ENCODE measurements around the gene MYO1E.
"Not testable (repeated sequence)": the region's sequence is repeated elsewhere in the genome, so short reads cannot be mapped to it uniquely, and the experiment has no call there.

The MYO1E gene

GRCh38 chr15:59283717-59284391, 88.8 kb downstream of the MYO1E start:
- no peak overlapping the region for H2AFZ ChIP-seq
- no peaks in the 10 kb centered on the region for H3K27me3 ChIP-seq (ENCODE audit: control insufficient read depth, insufficient read depth, low read length)
- H3K4me1 ChIP-seq, result no peaks in the 10 kb centered on the region
- no peaks in the 10 kb centered on the region for H3K36me3 ChIP-seq (ENCODE audit: control insufficient read depth, insufficient read depth, low read length)
- H3K9ac ChIP-seq, result no peak overlapping the region
- H3K4me3 ChIP-seq (ENCODE audit: low read depth, low read length), result no peak overlapping the region
- no peaks in the 10 kb centered on the region for H3K79me2 ChIP-seq
- H3K9me3 ChIP-seq (ENCODE audit: control insufficient read depth, low read length), result no peaks in the 10 kb centered on the region
- H3K27ac ChIP-seq, result no peak overlapping the region
- TF ChIP-seq CTCF (IDR thresholded peaks at IDR 0.05), result no peak
- no peak overlapping the region for H3K4me2 ChIP-seq (ENCODE audit: low read length)

DNA sequence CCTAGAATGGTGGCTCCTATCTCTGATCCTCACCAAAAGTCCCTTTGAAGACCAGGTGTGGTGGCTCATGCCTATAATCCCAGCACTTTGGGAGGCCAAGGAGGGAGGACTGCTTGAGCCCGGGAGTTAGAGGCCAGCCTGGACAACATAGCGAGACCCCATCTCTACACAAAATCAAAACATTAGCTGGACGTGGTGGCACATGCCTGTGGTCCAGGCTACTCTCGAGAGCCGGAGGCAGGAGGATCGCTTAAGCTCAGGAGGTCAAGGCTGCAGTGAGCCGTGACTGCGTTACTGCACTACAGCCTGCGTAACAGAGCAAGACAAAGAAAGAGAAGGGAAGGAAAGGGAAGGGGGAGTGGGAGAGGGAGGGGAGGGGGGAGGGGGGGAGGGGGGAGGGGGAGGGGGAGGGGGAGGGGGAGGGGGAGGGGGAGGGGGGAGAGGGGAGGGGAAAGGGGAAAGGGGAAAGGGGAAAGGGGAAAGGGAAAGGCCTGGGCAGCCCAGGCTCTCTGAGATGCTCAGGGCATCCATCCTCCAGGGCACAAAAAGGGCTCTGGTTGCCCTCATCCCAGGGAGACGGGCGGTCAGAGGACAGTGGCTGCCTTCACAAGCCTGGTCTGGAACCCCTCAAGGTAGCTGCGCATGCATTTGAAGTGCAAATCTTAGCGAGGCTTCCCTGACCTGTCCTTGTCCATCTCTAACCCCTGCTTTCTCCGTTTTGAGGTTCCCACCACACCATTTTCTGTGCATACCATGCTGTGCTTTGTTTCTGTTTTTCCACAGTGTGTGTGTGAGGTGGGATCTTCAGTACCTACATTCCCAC, 89.9 kb downstream of the MYO1E start:
- no peaks in the 10 kb centered on the region for H3K36me3 ChIP-seq (ENCODE audit: control insufficient read depth, insufficient read depth, low read length)
- H3K9ac ChIP-seq, result no peak overlapping the region
- no peaks in the 10 kb centered on the region for H3K79me2 ChIP-seq
- no peak for TF ChIP-seq CTCF (IDR thresholded peaks at IDR 0.05)
- no peak overlapping the region for H3K27ac ChIP-seq
- no peak overlapping the region for H3K4me2 ChIP-seq (ENCODE audit: low read length)
- H3K4me3 ChIP-seq (ENCODE audit: low read depth, low read length), result no peak overlapping the region
- no peaks in the 10 kb centered on the region for H3K4me1 ChIP-seq
- H2AFZ ChIP-seq, result no peak overlapping the region
- no peaks in the 10 kb centered on the region for H3K9me3 ChIP-seq (ENCODE audit: control insufficient read depth, low read length)
- no peaks in the 10 kb centered on the region for H3K27me3 ChIP-seq (ENCODE audit: control insufficient read depth, insufficient read depth, low read length)

- H3K27me3 ChIP-seq (ENCODE audit: control insufficient read depth, insufficient read depth, low read length), result no peaks in the 10 kb centered on the region
- no peak overlapping the region for H3K9ac ChIP-seq
- no peaks in the 10 kb centered on the region for H3K4me1 ChIP-seq
- no peak overlapping the region for H3K4me3 ChIP-seq (ENCODE audit: low read depth, low read length)
- H2AFZ ChIP-seq, result no peak overlapping the region
- H3K36me3 ChIP-seq (ENCODE audit: control insufficient read depth, insufficient read depth, low read length), result no peaks in the 10 kb centered on the region
- H3K79me2 ChIP-seq, result no peaks in the 10 kb centered on the region
- H3K27ac ChIP-seq, result no peak overlapping the region
- H3K9me3 ChIP-seq (ENCODE audit: control insufficient read depth, low read length), result no peaks in the 10 kb centered on the region
- no peak for TF ChIP-seq CTCF (IDR thresholded peaks at IDR 0.05)
- H3K4me2 ChIP-seq (ENCODE audit: low read length), result no peak overlapping the region
These were observed 91.0 kb downstream of the MYO1E start for GRCh38 chr15:59281699-59282098.

- no peak overlapping the region for H3K4me2 ChIP-seq (ENCODE audit: low read length)
- H3K9ac ChIP-seq, result no peak overlapping the region
- no peaks in the 10 kb centered on the region for H3K9me3 ChIP-seq (ENCODE audit: control insufficient read depth, low read length)
- H2AFZ ChIP-seq, result no peak overlapping the region
- TF ChIP-seq CTCF (IDR thresholded peaks at IDR 0.05), result no peak
- H3K27ac ChIP-seq, result no peak overlapping the region
- no peaks in the 10 kb centered on the region for H3K36me3 ChIP-seq (ENCODE audit: control insufficient read depth, insufficient read depth, low read length)
- H3K4me1 ChIP-seq, result no peaks in the 10 kb centered on the region
- no peak overlapping the region for H3K4me3 ChIP-seq (ENCODE audit: low read depth, low read length)
- no peaks in the 10 kb centered on the region for H3K79me2 ChIP-seq
- no peaks in the 10 kb centered on the region for H3K27me3 ChIP-seq (ENCODE audit: control insufficient read depth, insufficient read depth, low read length)
These were observed 91.8 kb downstream of the MYO1E start for GRCh38 chr15:59280855-59281254.

DNA sequence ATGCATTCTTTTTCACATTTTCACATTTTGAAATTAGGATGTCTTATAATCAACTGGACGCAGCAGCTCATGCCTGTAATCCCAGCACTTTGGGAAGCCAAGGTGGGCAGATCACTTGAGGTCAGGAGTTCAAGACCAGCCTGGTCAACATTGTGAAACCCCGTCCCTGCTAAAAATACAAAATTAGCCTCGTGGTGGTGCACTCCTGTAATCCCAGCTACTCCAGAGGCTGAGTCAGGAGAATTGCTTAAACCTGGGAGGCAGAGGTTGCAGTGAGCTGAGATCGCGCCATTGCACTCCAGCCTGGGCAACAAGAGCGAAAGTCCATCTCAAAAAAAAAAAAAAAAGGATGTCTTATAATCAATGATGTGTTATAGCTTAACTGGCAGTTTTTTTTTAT, 92.4 kb downstream of the MYO1E start:
- not testable (repeated sequence) for H3K27ac ChIP-seq; H2AFZ ChIP-seq; H3K36me3 ChIP-seq (ENCODE audit: control insufficient read depth, insufficient read depth, low read length); H3K9me3 ChIP-seq (ENCODE audit: control insufficient read depth, low read length); H3K4me2 ChIP-seq (ENCODE audit: low read length); H3K4me3 ChIP-seq (ENCODE audit: low read depth, low read length); H3K27me3 ChIP-seq (ENCODE audit: control insufficient read depth, insufficient read depth, low read length); H3K9ac ChIP-seq; H3K4me1 ChIP-seq; H3K79me2 ChIP-seq

All from parathyroid adenoma (tissue), 2 donors.